ENCODE data around the gene KCNH8. TPM values are rescaled to one million over a fixed set of nuclear protein-coding genes. Genes with fewer than 3 reads are reported as not detected.

Gene KCNH8
- total RNA-seq, 1 experiment from 2014 or later = not detected

- no peak for DNase-seq (ENCODE audit: low read depth)
Measured at GRCh38 chr3:19476281-19476680, 328.0 kb downstream of the KCNH8 start.

GRCh38 chr3:19485267-19485666 lies 337.0 kb downstream of the KCNH8 start:
- DNase-seq (ENCODE audit: low read depth) = no peak

GRCh38 chr3:19487386-19487785 lies 339.1 kb downstream of the KCNH8 start:
- no peak for DNase-seq (ENCODE audit: low read depth)

GRCh38 chr3:19488939-19489338 lies 340.6 kb downstream of the KCNH8 start:
- no peak for DNase-seq (ENCODE audit: low read depth)

GRCh38 chr3:19489936-19490335 lies 341.6 kb downstream of the KCNH8 start:
- DNase-seq (ENCODE audit: low read depth) = no peak

- DNase-seq (ENCODE audit: low read depth) = no peak
Measured at GRCh38 chr3:19506171-19506570, 357.9 kb downstream of the KCNH8 start.

- DNase-seq (ENCODE audit: low read depth) = no peak
Measured at GRCh38 chr3:19522305-19522704, 374.0 kb downstream of the KCNH8 start.

- no peak for DNase-seq (ENCODE audit: low read depth)
Measured at GRCh38 chr3:19526071-19526470, 377.8 kb downstream of the KCNH8 start.

GRCh38 chr3:19527746-19528145 lies 379.4 kb downstream of the KCNH8 start:
- no peak for DNase-seq (ENCODE audit: low read depth)

- no peak for DNase-seq (ENCODE audit: low read depth)
Measured at GRCh38 chr3:19531426-19531825, 383.1 kb downstream of the KCNH8 start.

GRCh38 chr3:19539518-19540392 lies 391.4 kb downstream of the KCNH8 start:
- DNase-seq (ENCODE audit: low read depth) = no peak

- no peak for DNase-seq (ENCODE audit: low read depth)
Measured at GRCh38 chr3:19540464-19540863, 392.2 kb downstream of the KCNH8 start.

- no peak for DNase-seq (ENCODE audit: low read depth)
Measured at GRCh38 chr3:19541284-19541683, 393.0 kb downstream of the KCNH8 start.

GRCh38 chr3:19543212-19543841 lies 395.0 kb downstream of the KCNH8 start:
- no peak for DNase-seq (ENCODE audit: low read depth)

- no peak for DNase-seq (ENCODE audit: low read depth)
Measured at GRCh38 chr3:19547665-19548464, 399.6 kb downstream of the KCNH8 start.

GRCh38 chr3:19559724-19560442 lies 411.6 kb downstream of the KCNH8 start:
- no peak for DNase-seq (ENCODE audit: low read depth)

GRCh38 chr3:19573644-19574043 lies 425.3 kb downstream of the KCNH8 start:
- DNase-seq (ENCODE audit: low read depth) = no peak

GRCh38 chr3:19574268-19574667 lies 426.0 kb downstream of the KCNH8 start:
- no peak for DNase-seq (ENCODE audit: low read depth)

GRCh38 chr3:19576343-19576742 lies 428.0 kb downstream of the KCNH8 start:
- DNase-seq (ENCODE audit: low read depth) = no peak

Measured in RPMI7951 (cell line).